Caco-2 (cell line): ENCODE data around the gene NFU1. TPM values are rescaled to one million over a fixed set of nuclear protein-coding genes. Genes with fewer than 3 reads are reported as not detected.

ENCODE experiments used
- BruUV-seq: library from RNA; stranded (reverse); fragments of 400-500 nt; replicated peaks from 2 replicates; lab custom pipeline; 2021; lab: Mats Ljungman, UMichigan
- CTCF ChIA-PET: fragments of 300-600 bp; sonication (Branson Sonifier 250); formaldehyde crosslinking; loops from one replicate; lab custom pipeline; 2022; ENCODE audit warnings: antibody characterized with exemption; lab: Charles Lee
- POLR2A ChIA-PET: fragments of 300-600 bp; sonication (Branson Sonifier 250); formaldehyde crosslinking; loops from one replicate; lab custom pipeline; 2022; ENCODE audit warnings: antibody characterized with exemption; lab: Charles Lee
- DNase-seq, 2 experiments: peaks; one replicate each; pipeline versions ENCODE4 v3.0.0 to v3.0.0-alpha.2; 2020 to 2022
- H3K27me3 ChIP-seq: replicated peaks from 2 replicates; pipeline ENCODE4 v1.6.0; 2011; ENCODE audit warnings: low read length; ENCODE audit not compliant: control insufficient read depth, insufficient read depth
- H3K36me3 ChIP-seq: 2 replicates; pipeline ENCODE4 v1.5.1; 2011; ENCODE audit warnings: low read length; ENCODE audit not compliant: control insufficient read depth, insufficient read depth
- H3K4me1 ChIP-seq: fragments of 250-450 bp; sonication (Bioruptor Pico); 2 replicates; pipeline ENCODE4 v1.5.1; 2020; ENCODE audit warnings: mild to moderate bottlenecking
- H3K4me3 ChIP-seq: 2 replicates; pipeline ENCODE4 v1.5.1; 2011; ENCODE audit warnings: low read depth, mild to moderate bottlenecking, control low read depth, low read length
- H3K9me3 ChIP-seq: fragments of 250-450 bp; sonication (Bioruptor Pico); 2 replicates; pipeline ENCODE4 v1.5.1; 2020; ENCODE audit warnings: mild to moderate bottlenecking, moderate library complexity
- H3K27ac Mint-ChIP-seq: one replicate; pipeline ENCODE4 v1.8.0; 2022; ENCODE audit warnings: mixed read lengths; ENCODE audit not compliant: unreplicated experiment
- H3K27me3 Mint-ChIP-seq: one replicate; pipeline ENCODE4 v1.8.0; 2022; ENCODE audit warnings: mixed read lengths; ENCODE audit not compliant: insufficient read depth, unreplicated experiment
- H3K36me3 Mint-ChIP-seq: one replicate; pipeline ENCODE4 v1.8.0; 2022; ENCODE audit warnings: mild to moderate bottlenecking, mixed read lengths; ENCODE audit not compliant: insufficient read depth, unreplicated experiment
- H3K4me1 Mint-ChIP-seq: one replicate; pipeline ENCODE4 v1.8.0; 2022; ENCODE audit warnings: low read depth, mixed read lengths; ENCODE audit not compliant: unreplicated experiment
- H3K4me3 Mint-ChIP-seq: one replicate; pipeline ENCODE4 v1.8.0; 2022; ENCODE audit warnings: mild to moderate bottlenecking, moderate library complexity, mixed read lengths; ENCODE audit not compliant: unreplicated experiment
- H3K9me3 Mint-ChIP-seq: one replicate; pipeline ENCODE4 v1.8.0; 2022; ENCODE audit warnings: mixed read lengths; ENCODE audit not compliant: unreplicated experiment
- CTCF ChIP-seq, 2 experiments: fragments of 200-600 bp in 1 of 2; IDR thresholded peaks; 1 replicate in 1 of 2; 2 replicates in 1 of 2; pipeline versions ENCODE4 v1.5.1 to v1.8.0; 2011 to 2022; ENCODE audit warnings: antibody characterized with exemption in 1 of 2, control low read depth in 1 of 2, inconsistent platforms in 1 of 2, low read depth in 1 of 2, low read length in 1 of 2, mild to moderate bottlenecking in 1 of 2, moderate library complexity in 1 of 2; ENCODE audit not compliant: insufficient read depth in 1 of 2, severe bottlenecking in 1 of 2, unreplicated experiment in 1 of 2
- intact Hi-C: fragments of 100-400 bp; cut with micrococcal nuclease; formaldehyde crosslinking; loops from one replicate; pipeline ENCODE4 v1.10.0; 2022; ENCODE audit not compliant: unreplicated experiment
- total RNA-seq: library from RNA; stranded (reverse); gene quantifications from 2 replicates; pipeline ENCODE4 v1.2.3, GENCODE V29; 2022

The NFU1 gene
- total RNA-seq, 1 experiment from 2014 or later: 85.3 TPM

- Mint-ChIP-seq H3K27me3 (no peaks in the 10 kb centered on the region), H3K4me1 (no peaks in the 10 kb centered on the region), H3K36me3 (peaks cover 36% of the 10 kb centered on the region), H3K4me3 (no peak overlapping the region), H3K27ac (no peak overlapping the region), H3K9me3 (no peaks in the 10 kb centered on the region)
- no TSS peak for BruUV-seq
- Histone ChIP-seq H3K9me3 (no peaks in the 10 kb centered on the region), H3K4me1 (peaks cover 11% of the 10 kb centered on the region), H3K27me3 (no peaks in the 10 kb centered on the region), H3K36me3 (no peaks in the 10 kb centered on the region), H3K4me3 (no peak overlapping the region)
- intact Hi-C loops: no loop called here
- ChIA-PET CTCF (no interaction called here), POLR2A (no interaction called here)
- TF ChIP-seq CTCF (IDR thresholded peaks at IDR 0.05; ENCODE audit: insufficient read depth in 1 of 2, low read depth in 1 of 2, low read length in 1 of 2, severe bottlenecking in 1 of 2, unreplicated experiment in 1 of 2): no peak
- no peak for DNase-seq
Measured at GRCh38 chr2:69395866-69396265, 41.4 kb downstream of the NFU1 start.

- H3K27ac Mint-ChIP-seq: no peak overlapping the region
Measured at GRCh38 chr2:69393963-69394362, 43.3 kb downstream of the NFU1 start.

GRCh38 chr2:69390471-69390870 lies 46.8 kb downstream of the NFU1 start:
- H3K9me3 Mint-ChIP-seq: no peaks in the 10 kb centered on the region
- no peak overlapping the region for H3K4me3 Mint-ChIP-seq
- Histone ChIP-seq H3K36me3 (no peaks in the 10 kb centered on the region), H3K4me3 (no peak overlapping the region), H3K9me3 (no peaks in the 10 kb centered on the region), H3K4me1 (peaks cover 9% of the 10 kb centered on the region), H3K27me3 (no peaks in the 10 kb centered on the region)
- TF ChIP-seq CTCF (IDR thresholded peaks at IDR 0.05; ENCODE audit: insufficient read depth in 1 of 2, low read depth in 1 of 2, low read length in 1 of 2, severe bottlenecking in 1 of 2, unreplicated experiment in 1 of 2): no peak
- no TSS peak for BruUV-seq
- no peak for DNase-seq
- peaks cover 17% of the 10 kb centered on the region for H3K36me3 Mint-ChIP-seq
- no peaks in the 10 kb centered on the region for H3K27me3 Mint-ChIP-seq
- CTCF ChIA-PET: no interaction called here
- intact Hi-C loops: no loop called here
- POLR2A ChIA-PET: interaction anchor here (1.0 kb wide), 1 partner anchor 47 kb away, joined by 5 read pairs; the partner anchor contains the start of gene NFU1
- no peaks in the 10 kb centered on the region for H3K4me1 Mint-ChIP-seq
- H3K27ac Mint-ChIP-seq: no peak overlapping the region

More at GRCh38 chr2:69393963-69394362, 43.3 kb downstream of the NFU1 start:
- H3K27me3 ChIP-seq: no peaks in the 10 kb centered on the region
- CTCF ChIA-PET: no interaction called here
- H3K4me1 ChIP-seq: peaks cover 11% of the 10 kb centered on the region
- POLR2A ChIA-PET: no interaction called here
- DNase-seq: no peak
- intact Hi-C loops: no loop called here
- TF ChIP-seq CTCF (IDR thresholded peaks at IDR 0.05; ENCODE audit: insufficient read depth in 1 of 2, low read depth in 1 of 2, low read length in 1 of 2, severe bottlenecking in 1 of 2, unreplicated experiment in 1 of 2): no peak
- no peaks in the 10 kb centered on the region for H3K27me3 Mint-ChIP-seq
- H3K9me3 ChIP-seq: no peaks in the 10 kb centered on the region
- H3K9me3 Mint-ChIP-seq: no peaks in the 10 kb centered on the region
- H3K4me3 ChIP-seq: no peak overlapping the region
- BruUV-seq: no TSS peak
- H3K36me3 Mint-ChIP-seq: peaks cover 17% of the 10 kb centered on the region
- H3K36me3 ChIP-seq: no peaks in the 10 kb centered on the region
- H3K4me1 Mint-ChIP-seq: no peaks in the 10 kb centered on the region
- H3K4me3 Mint-ChIP-seq: no peak overlapping the region
